ENCODE measurements around the gene AGBL1.

AGBL1 gene

GRCh38 chr15:86259589-86259988, 179.9 kb downstream of the AGBL1 start:
- Mint-ChIP-seq H3K27me3 (ENCODE audit: low read depth) (no peaks in the 10 kb centered on the region), H3K27ac (no peak overlapping the region), H3K9me3 (no peaks in the 10 kb centered on the region), H3K4me1 (no peaks in the 10 kb centered on the region), H3K4me3 (no peak overlapping the region), H3K36me3 (ENCODE audit: low read depth) (no peaks in the 10 kb centered on the region)
- TF ChIP-seq CTCF (IDR thresholded peaks at IDR 0.05; ENCODE audit: unreplicated experiment in 3 of 3): no peak

- Mint-ChIP-seq H3K27me3 (ENCODE audit: low read depth) (peaks cover 15% of the 10 kb centered on the region), H3K36me3 (ENCODE audit: low read depth) (no peaks in the 10 kb centered on the region), H3K27ac (no peak overlapping the region), H3K9me3 (no peaks in the 10 kb centered on the region), H3K4me1 (no peaks in the 10 kb centered on the region), H3K4me3 (no peak overlapping the region)
- no peak for TF ChIP-seq CTCF (IDR thresholded peaks at IDR 0.05; ENCODE audit: unreplicated experiment in 3 of 3)
Observed at GRCh38 chr15:86263230-86263629, 183.6 kb downstream of the AGBL1 start.

- no peak for TF ChIP-seq CTCF (IDR thresholded peaks at IDR 0.05; ENCODE audit: unreplicated experiment in 3 of 3)
- Mint-ChIP-seq H3K36me3 (ENCODE audit: low read depth) (no peaks in the 10 kb centered on the region), H3K27me3 (ENCODE audit: low read depth) (peaks cover 15% of the 10 kb centered on the region), H3K4me1 (no peaks in the 10 kb centered on the region), H3K4me3 (no peak overlapping the region), H3K9me3 (peaks cover 4% of the 10 kb centered on the region), H3K27ac (no peak overlapping the region)
Observed at GRCh38 chr15:86266896-86267484, 187.3 kb downstream of the AGBL1 start.

- no peaks in the 10 kb centered on the region for H3K4me1 Mint-ChIP-seq
- H3K27me3 Mint-ChIP-seq (ENCODE audit: low read depth): peaks cover 16% of the 10 kb centered on the region
- H3K4me3 Mint-ChIP-seq: no peak overlapping the region
- peaks cover 4% of the 10 kb centered on the region for H3K9me3 Mint-ChIP-seq
- no peak overlapping the region for H3K27ac Mint-ChIP-seq
- no peak for TF ChIP-seq CTCF (IDR thresholded peaks at IDR 0.05; ENCODE audit: unreplicated experiment in 3 of 3)
- H3K36me3 Mint-ChIP-seq (ENCODE audit: low read depth): no peaks in the 10 kb centered on the region
Observed at GRCh38 chr15:86267892-86268291, 188.2 kb downstream of the AGBL1 start.

GRCh38 chr15:86268558-86268957, 188.9 kb downstream of the AGBL1 start:
- Mint-ChIP-seq H3K4me1 (no peaks in the 10 kb centered on the region), H3K36me3 (ENCODE audit: low read depth) (no peaks in the 10 kb centered on the region), H3K9me3 (peaks cover 4% of the 10 kb centered on the region), H3K27me3 (ENCODE audit: low read depth) (peaks cover 19% of the 10 kb centered on the region), H3K4me3 (no peak overlapping the region), H3K27ac (no peak overlapping the region)
- TF ChIP-seq CTCF (IDR thresholded peaks at IDR 0.05; ENCODE audit: unreplicated experiment in 3 of 3): no peak

GRCh38 chr15:86273309-86273708, 193.6 kb downstream of the AGBL1 start:
- no peaks in the 10 kb centered on the region for H3K36me3 Mint-ChIP-seq (ENCODE audit: low read depth)
- no peak for TF ChIP-seq CTCF (IDR thresholded peaks at IDR 0.05; ENCODE audit: unreplicated experiment in 3 of 3)
- H3K27ac Mint-ChIP-seq: no peak overlapping the region
- H3K27me3 Mint-ChIP-seq (ENCODE audit: low read depth): peaks cover 4% of the 10 kb centered on the region
- no peaks in the 10 kb centered on the region for H3K4me1 Mint-ChIP-seq
- no peak overlapping the region for H3K4me3 Mint-ChIP-seq
- H3K9me3 Mint-ChIP-seq: peaks cover 4% of the 10 kb centered on the region

Data from nephron (organoid).